Measurements from ENCODE around the gene SURF2. TPM values are rescaled to one million over a fixed set of nuclear protein-coding genes. Genes with fewer than 3 reads are reported as not detected.

SURF2 gene
- total RNA-seq, 1 experiment from 2014 or later: 39.5 TPM

- Mint-ChIP-seq H3K27ac (ENCODE audit: low read depth, unreplicated experiment) (peak within 1 kb of the TSS; percentile 97), H3K4me3 (ENCODE audit: unreplicated experiment) (peak within 1 kb of the TSS; percentile 88), H3K27me3 (ENCODE audit: insufficient read depth, unreplicated experiment) (no peaks in the 10 kb centered on the region), H3K9me3 (ENCODE audit: unreplicated experiment) (no peaks in the 10 kb centered on the region), H3K36me3 (ENCODE audit: insufficient read depth, unreplicated experiment) (peaks cover 67% of the 10 kb centered on the region), H3K4me1 (ENCODE audit: insufficient read depth, unreplicated experiment) (peaks cover 6% of the 10 kb centered on the region)
- POLR2A ChIA-PET: interaction anchor here (0.6 to 2.9 kb wide), 22 partner anchors 9 to 788 kb away, joined by 3 to 48 read pairs (median 5); partner anchors contain the start of genes BRD3OS, CACFD1, STKLD1 and SURF1
- TF ChIP-seq CTCF (IDR thresholded peaks at IDR 0.05; ENCODE audit: unreplicated experiment): no peak
- CTCF ChIA-PET: interaction anchor here (1.2 kb wide), 1 partner anchor 10 kb away, joined by 3 read pairs; no protein-coding TSS in a partner anchor
- BruUV-seq (replicated peaks): no TSS peak
- intact Hi-C loops (cut with micrococcal nuclease): no loop called here
- DNase-seq (ENCODE audit: unreplicated experiment): peak; percentile 95
Observed at GRCh38 chr9:133347985-133348717, 8.2 kb upstream of the SURF2 start, which contains the start of the genes MED22 and RPL7A. Gene MED22, minus strand, starts transcription at chr9:133348131. Its CDS starts 1,469 bp downstream, at chr9:133346662. Gene RPL7A, plus strand, starts transcription at chr9:133348218. Its CDS starts 26 bp downstream, at chr9:133348244.

- BruUV-seq (replicated peaks): TSS peak; percentile 58
- Mint-ChIP-seq H3K27me3 (ENCODE audit: insufficient read depth, unreplicated experiment) (no peaks in the 10 kb centered on the region), H3K4me1 (ENCODE audit: insufficient read depth, unreplicated experiment) (peaks cover 6% of the 10 kb centered on the region), H3K36me3 (ENCODE audit: insufficient read depth, unreplicated experiment) (peaks cover 75% of the 10 kb centered on the region), H3K27ac (ENCODE audit: low read depth, unreplicated experiment) (peak overlapping the region; percentile 97), H3K9me3 (ENCODE audit: unreplicated experiment) (no peaks in the 10 kb centered on the region), H3K4me3 (ENCODE audit: unreplicated experiment) (peak overlapping the region; percentile 88)
- no peak for DNase-seq (ENCODE audit: unreplicated experiment)
- TF ChIP-seq CTCF (IDR thresholded peaks at IDR 0.05; ENCODE audit: unreplicated experiment): no peak
- ChIA-PET CTCF (interaction anchor here (0.5 kb wide), 1 partner anchor 31 kb away, joined by 3 read pairs; no protein-coding TSS in a partner anchor), POLR2A (interaction anchor here (0.6 to 2.9 kb wide), 12 partner anchors 8 to 532 kb away, joined by 3 to 48 read pairs (median 8); partner anchors contain the start of genes STKLD1, SURF1, SURF2 and SURF6)
- intact Hi-C loops (cut with micrococcal nuclease): no loop called here
Observed at GRCh38 chr9:133348718-133349573, 7.4 kb upstream of the SURF2 start.

GRCh38 chr9:133349965-133350616 lies 6.3 kb upstream of the SURF2 start:
- no peak for TF ChIP-seq CTCF (IDR thresholded peaks at IDR 0.05; ENCODE audit: unreplicated experiment)
- ChIA-PET POLR2A (interaction anchor here (0.5 to 1.5 kb wide), 6 partner anchors 13 to 714 kb away, joined by 3 to 5 read pairs (median 4); partner anchors contain the start of gene SURF6), CTCF (interaction anchor here (0.6 to 0.8 kb wide), 4 partner anchors 11 to 1978 kb away, joined by 3 to 4 read pairs (median 4); no protein-coding TSS in a partner anchor)
- Mint-ChIP-seq H3K4me1 (ENCODE audit: insufficient read depth, unreplicated experiment) (peaks cover 6% of the 10 kb centered on the region), H3K36me3 (ENCODE audit: insufficient read depth, unreplicated experiment) (peaks cover 81% of the 10 kb centered on the region), H3K4me3 (ENCODE audit: unreplicated experiment) (peak overlapping the region; percentile 88), H3K9me3 (ENCODE audit: unreplicated experiment) (no peaks in the 10 kb centered on the region), H3K27me3 (ENCODE audit: insufficient read depth, unreplicated experiment) (no peaks in the 10 kb centered on the region), H3K27ac (ENCODE audit: low read depth, unreplicated experiment) (no peak overlapping the region)
- intact Hi-C loops (cut with micrococcal nuclease): no loop called here
- no peak for DNase-seq (ENCODE audit: unreplicated experiment)
- no TSS peak for BruUV-seq (replicated peaks)

Measured in MCF 10A (cell line).